K562 (cell line): Measurements from ENCODE around the gene ERVK3-1. TPM values are rescaled to one million over a fixed set of nuclear protein-coding genes. Genes with fewer than 3 reads are reported as not detected.

ENCODE experiments used
- CEBPZ ChIP-seq: fragments of 150-350 bp; IDR thresholded peaks from 2 replicates; pipeline ENCODE4 v1.6.1; 2014; ENCODE audit warnings: low read depth, mild to moderate bottlenecking, low read length, borderline replicate concordance
- CREM ChIP-seq: IDR thresholded peaks from 2 replicates; pipeline ENCODE4 v1.6.1; 2014; ENCODE audit warnings: antibody characterized with exemption, low read depth
- E2F6 ChIP-seq, 2 experiments: IDR thresholded peaks; 2 replicates each; pipeline ENCODE4 v1.6.1; 2011; ENCODE audit warnings: borderline replicate concordance in 1 of 2, control low read depth in 1 of 2, low read depth in 1 of 2, low read length in 1 of 2, mild to moderate bottlenecking in 1 of 2, mixed read lengths in 1 of 2, moderate library complexity in 1 of 2; ENCODE audit not compliant: insufficient read depth in 1 of 2, insufficient read length in 1 of 2, poor library complexity in 1 of 2, severe bottlenecking in 1 of 2; ENCODE audit errors: extremely low read depth in 1 of 2
- EP300 ChIP-seq: IDR thresholded peaks from 2 replicates; pipeline ENCODE4 v1.6.1; 2012; ENCODE audit warnings: low read length, improper control_type of control experiment
- GATAD2A ChIP-seq: fragments of 450-650 bp; IDR thresholded peaks from 2 replicates; pipeline ENCODE4 v1.6.1; 2017
- GMEB1 ChIP-seq: fragments of 250-450 bp; sonication (Bioruptor Pico); IDR thresholded peaks from 2 replicates; pipeline ENCODE4 v1.4.0; 2020; ENCODE audit warnings: mild to moderate bottlenecking
- HNRNPLL ChIP-seq: fragments of 200-400 bp; formaldehyde crosslinking; IDR thresholded peaks from 2 replicates; pipeline ENCODE4 v1.6.1; 2017; ENCODE audit warnings: low read length, low read depth, mild to moderate bottlenecking; ENCODE audit not compliant: poor library complexity, severe bottlenecking
- LARP7 ChIP-seq: fragments of 450-650 bp; IDR thresholded peaks from 2 replicates; pipeline ENCODE4 v1.6.1; 2016
- NR2C2 ChIP-seq, 2 experiments: fragments of 200-800 bp in 1 of 2; sonication (Bioruptor generic) in 1 of 2; sonication (generic) in 1 of 2; formaldehyde crosslinking in 1 of 2; IDR thresholded peaks; 2 replicates each; pipeline versions ENCODE4 v1.6.1 to v1.8.0; 2016 to 2022; ENCODE audit warnings: mild to moderate bottlenecking in 1 of 2, missing compliant biosample characterization in 1 of 2, missing genetic modification characterization in 1 of 2, missing genetic modification reagents in 1 of 2
- PHB2 ChIP-seq: fragments of 450-650 bp; IDR thresholded peaks from 2 replicates; pipeline ENCODE4 v1.6.1; 2017; ENCODE audit warnings: low read depth
- RNF2 ChIP-seq: sonication (generic); IDR thresholded peaks from 2 replicates; pipeline ENCODE4 v1.6.1; 2016
- TEAD4 ChIP-seq, 2 experiments: sonication (generic) in 1 of 2; formaldehyde crosslinking in 1 of 2; IDR thresholded peaks; 2 replicates each; pipeline versions ENCODE4 v1.6.1 to v1.8.0; 2012 to 2022; ENCODE audit warnings: borderline replicate concordance in 1 of 2, inconsistent platforms in 1 of 2, low read length in 1 of 2, mild to moderate bottlenecking in 1 of 2, missing genetic modification reagents in 1 of 2
- TFAP4 ChIP-seq: sonication (generic); formaldehyde crosslinking; IDR thresholded peaks from 2 replicates; pipeline ENCODE4 v1.8.0; 2022; ENCODE audit warnings: missing genetic modification reagents, mild to moderate bottlenecking, moderate library complexity, borderline replicate concordance
- WHSC1 ChIP-seq: IDR thresholded peaks from one replicate; pipeline ENCODE4 v1.6.1; 2012; ENCODE audit warnings: low read length, control low read depth, inconsistent platforms
- ZBTB8A ChIP-seq: fragments of 450-650 bp; IDR thresholded peaks from 2 replicates; pipeline ENCODE4 v1.6.1; 2018; ENCODE audit warnings: mild to moderate bottlenecking, moderate library complexity; ENCODE audit not compliant: partially characterized antibody
- ZNF354B ChIP-seq: fragments of 250-450 bp; sonication (Bioruptor Pico); IDR thresholded peaks from 2 replicates; pipeline ENCODE4 v1.4.0; 2020
- ZNF512 ChIP-seq: IDR thresholded peaks from 2 replicates; pipeline ENCODE4 v1.6.1; 2016; ENCODE audit warnings: missing genetic modification characterization, missing compliant biosample characterization
- ZNF561 ChIP-seq: fragments of 450-650 bp; formaldehyde crosslinking; conservative IDR thresholded peaks from 2 replicates; pipeline ENCODE4 v1.4.0; 2020; ENCODE audit warnings: mild to moderate bottlenecking, moderate library complexity
- polyA plus RNA-seq, 8 experiments: library from polyadenylated mRNA; depleted of rRNA in 4 of 8; stranded (reverse) in 5 of 8; unstranded in 3 of 8; fragments of >200 nt; fragmentation: Nextera tagmentation in 2 of 8; fragmentation: Illumina TruSeq in 1 of 8; extraction: Ambion mirVana in 2 of 8; extraction: Trizol in 1 of 8; gene quantifications; 2 replicates each; pipeline versions ENCODE4 v1.2.1 to v1.2.3, GENCODE V29; 2011 to 2014; ENCODE audit warnings: inconsistent platforms in 1 of 8, missing spikeins in 1 of 8
- total RNA-seq, 7 experiments: library from RNA; depleted of rRNA in 6 of 7; stranded (reverse); fragments of >200 nt in 6 of 7; fragmentation: Illumina TruSeq in 2 of 7; extraction: Trizol in 2 of 7; gene quantifications; 2 replicates each; pipeline versions ENCODE4 v1.2.1 to v1.2.3, GENCODE V29; 2011 to 2021; ENCODE audit warnings: low replicate concordance in 1 of 7

The ERVK3-1 gene
- total and polyA plus RNA-seq, 9 of the 15 experiments (the other 6 are each of a cell fraction or from before 2014, with no cell fraction given): 87.6 to 299 (median 119) TPM

- TF ChIP-seq WHSC1 (no peak), GATAD2A (0 out of 2 replicates have a peak, but pooled peaks have one; percentile 28), TFAP4 (peak; percentile 82; the same call in 1 of the 2 replicates), EP300 (no peak), RNF2 (peak; percentile 1; the same call in 1 of the 2 replicates), CEBPZ (no peak), ZBTB8A (no peak), E2F6 (IDR thresholded peaks at IDR 0.05; ENCODE audit: borderline replicate concordance in 1 of 2, extremely low read depth in 1 of 2, insufficient read depth in 1 of 2, insufficient read length in 1 of 2, low read depth in 1 of 2, low read length in 1 of 2, poor library complexity in 1 of 2, severe bottlenecking in 1 of 2) (peak; percentile 42 to 56), PHB2 (no peak), HNRNPLL (no peak), ZNF561 (no peak), GMEB1 (peak; percentile 64), ZNF512 (tag) (no peak), CREM (peak; percentile 60), TEAD4 (IDR thresholded peaks at IDR 0.05; ENCODE audit: low read length) (peak; percentile 11; the same call in 1 of the 2 replicates), TEAD4 (CRISPR knock-in tag; IDR thresholded peaks at IDR 0.05; ENCODE audit: borderline replicate concordance) (no peak), LARP7 (peak; percentile 66; the same call in 1 of the 2 replicates), ZNF354B (CRISPR knock-in tag) (no peak), NR2C2 (CRISPR knock-in tag; IDR thresholded peaks at IDR 0.05) (peak; percentile 31; the same call in 1 of the 2 replicates), NR2C2 (tag; IDR thresholded peaks at IDR 0.05) (no peak)
Measured at GRCh38 chr19:58361900-58362271, 56.7 kb downstream of the ERVK3-1 start (continued).
